SK-N-SH (cell line): ENCODE measurements around the gene CASK.

Experiments
- EZH2phosphoT487 ChIP-seq: fragments of 200-600 bp; sonication (generic); IDR thresholded peaks from 2 replicates; pipeline ENCODE4 v1.6.1; 2017; ENCODE audit warnings: low read depth, mixed run types, mild to moderate bottlenecking, antibody characterized with exemption, moderate library complexity, borderline replicate concordance
- GABPA ChIP-seq: IDR thresholded peaks from 2 replicates; pipeline ENCODE4 v1.4.0; 2012; ENCODE audit warnings: low read depth, mild to moderate bottlenecking
- MEF2A ChIP-seq: IDR thresholded peaks from 2 replicates; pipeline ENCODE4 v1.4.0; 2012; ENCODE audit warnings: low read depth, borderline replicate concordance
- NRF1 ChIP-seq: IDR thresholded peaks from 2 replicates; pipeline ENCODE4 v1.6.1; 2012; ENCODE audit warnings: low read depth, mild to moderate bottlenecking, low read length
- POLR2AphosphoS5 ChIP-seq: IDR thresholded peaks from 2 replicates; pipeline ENCODE4 v1.6.1; 2012; ENCODE audit warnings: low read depth, low read length
- TAF1 ChIP-seq: IDR thresholded peaks from 2 replicates; pipeline ENCODE4 v1.6.1; 2012; ENCODE audit warnings: low read depth, mild to moderate bottlenecking, low read length, moderate library complexity, borderline replicate concordance
- YY1 ChIP-seq: IDR thresholded peaks from 2 replicates; pipeline ENCODE4 v1.4.0; 2012; ENCODE audit warnings: low read depth, mild to moderate bottlenecking
- TF ChIP-seq, protein P1 (sequence below): fragments of 200-600 bp; sonication (generic); IDR thresholded peaks from 2 replicates; pipeline ENCODE4 v1.6.1; 2017; ENCODE audit warnings: antibody characterized with exemption, mild to moderate bottlenecking, moderate library complexity

DNA sequence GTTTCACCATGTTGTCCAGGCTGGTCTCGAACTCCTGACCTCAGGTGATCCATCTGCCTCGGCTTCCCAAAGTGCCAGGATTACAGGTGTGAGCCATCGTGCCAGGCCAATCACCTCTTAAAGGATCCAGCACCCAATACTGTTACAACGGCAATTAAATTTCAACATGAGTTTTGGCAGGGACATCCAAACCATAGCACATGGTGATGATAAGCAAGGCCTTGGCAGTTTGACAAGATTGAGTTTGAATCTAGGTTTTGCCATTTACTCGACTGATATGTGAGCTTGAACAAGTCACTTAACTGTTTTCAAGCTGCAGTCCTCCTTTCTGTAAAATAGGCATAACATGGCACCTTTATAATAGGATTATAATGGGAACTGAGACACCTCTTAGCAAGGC is 115.3 kb downstream of the CASK start:
- TF ChIP-seq GABPA (no peak), EZH2phosphoT487 (no peak), YY1 (no peak), POLR2AphosphoS5 (no peak), MEF2A (no peak), TAF1 (no peak), NRF1 (no peak)
- TF ChIP-seq, protein P1, sequence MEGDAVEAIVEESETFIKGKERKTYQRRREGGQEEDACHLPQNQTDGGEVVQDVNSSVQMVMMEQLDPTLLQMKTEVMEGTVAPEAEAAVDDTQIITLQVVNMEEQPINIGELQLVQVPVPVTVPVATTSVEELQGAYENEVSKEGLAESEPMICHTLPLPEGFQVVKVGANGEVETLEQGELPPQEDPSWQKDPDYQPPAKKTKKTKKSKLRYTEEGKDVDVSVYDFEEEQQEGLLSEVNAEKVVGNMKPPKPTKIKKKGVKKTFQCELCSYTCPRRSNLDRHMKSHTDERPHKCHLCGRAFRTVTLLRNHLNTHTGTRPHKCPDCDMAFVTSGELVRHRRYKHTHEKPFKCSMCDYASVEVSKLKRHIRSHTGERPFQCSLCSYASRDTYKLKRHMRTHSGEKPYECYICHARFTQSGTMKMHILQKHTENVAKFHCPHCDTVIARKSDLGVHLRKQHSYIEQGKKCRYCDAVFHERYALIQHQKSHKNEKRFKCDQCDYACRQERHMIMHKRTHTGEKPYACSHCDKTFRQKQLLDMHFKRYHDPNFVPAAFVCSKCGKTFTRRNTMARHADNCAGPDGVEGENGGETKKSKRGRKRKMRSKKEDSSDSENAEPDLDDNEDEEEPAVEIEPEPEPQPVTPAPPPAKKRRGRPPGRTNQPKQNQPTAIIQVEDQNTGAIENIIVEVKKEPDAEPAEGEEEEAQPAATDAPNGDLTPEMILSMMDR = no peak
